B cell (primary cell): ENCODE measurements around the gene SIAH2. TPM values are rescaled to one million over a fixed set of nuclear protein-coding genes. Genes with fewer than 3 reads are reported as not detected.

ENCODE experiments used
- ATAC-seq: fragments of 200-7000 bp; cut with Tn5 transposase; one replicate; pipeline ENCODE4 v1.10.0; 2021; ENCODE audit warnings: low read depth, mild to moderate bottlenecking, moderate number of reproducible peaks, moderate library complexity
- CTCF ChIA-PET: fragments of 350-600 bp; sonication (Branson Sonifier 250); formaldehyde crosslinking; loops from one replicate; lab custom pipeline; 2021; ENCODE audit warnings: antibody characterized with exemption, inconsistent platforms; lab: Charles Lee
- POLR2A ChIA-PET: fragments of 350-600 bp; sonication (Branson Sonifier 250); formaldehyde crosslinking; loops from one replicate; lab custom pipeline; 2021; ENCODE audit warnings: antibody characterized with exemption; lab: Charles Lee
- DNase-seq: peaks from one replicate; pipeline ENCODE4 v3.0.0; 2013
- H2AFZ ChIP-seq: 2 replicates; pipeline ENCODE4 v1.6.1; 2012; ENCODE audit warnings: mild to moderate bottlenecking, low read depth, low read length; ENCODE audit not compliant: insufficient read depth, poor library complexity, severe bottlenecking
- H3K27ac ChIP-seq, 2 donors: 1 replicate in 1 of 2; 2 replicates in 1 of 2; pipeline ENCODE4 v1.5.1; 2012 to 2013; ENCODE audit warnings: low read length in 2 of 2, mild to moderate bottlenecking in 2 of 2, moderate library complexity in 1 of 2
- H3K27me3 ChIP-seq, 4 experiments: fragments of 200-600 bp in 1 of 4; sonication (generic) in 1 of 4; replicated peaks in 1 of 4; 1 replicate in 2 of 4; 2 replicates in 2 of 4; pipeline versions ENCODE4 v1.6.1 to v1.7.0; 2013 to 2016; ENCODE audit warnings: low read length in 3 of 4, mild to moderate bottlenecking in 2 of 4, mixed read lengths in 1 of 4, moderate library complexity in 1 of 4; ENCODE audit not compliant: insufficient read depth in 4 of 4, control insufficient read depth in 3 of 4; ENCODE audit errors: control extremely low read depth in 1 of 4
- H3K36me3 ChIP-seq, 2 experiments: replicated peaks in 1 of 2; 1 replicate in 1 of 2; 2 replicates in 1 of 2; pipeline versions ENCODE4 v1.6.1 to v1.7.1; 2013; ENCODE audit warnings: low read length in 1 of 2; ENCODE audit not compliant: insufficient read depth in 2 of 2, control insufficient read depth in 1 of 2; ENCODE audit errors: control extremely low read depth in 1 of 2, extremely low read depth in 1 of 2
- H3K4me1 ChIP-seq, 2 donors: fragments of 200-600 bp in 1 of 2; sonication (generic) in 1 of 2; 1 replicate in 1 of 2; 2 replicates in 1 of 2; pipeline versions ENCODE4 v1.5.1 to v1.6.1; 2013 to 2017; ENCODE audit warnings: low read length in 2 of 2; ENCODE audit not compliant: control insufficient read depth in 2 of 2, insufficient read depth in 2 of 2
- H3K4me2 ChIP-seq: replicated peaks from 2 replicates; pipeline ENCODE3; 2012; ENCODE audit warnings: mild to moderate bottlenecking, low read depth, low read length; ENCODE audit not compliant: poor library complexity, severe bottlenecking
- H3K4me3 ChIP-seq, 5 experiments: fragments of 200-600 bp in 1 of 5; sonication (generic) in 1 of 5; 1 replicate in 3 of 5; 2 replicates in 2 of 5; pipeline versions ENCODE4 v1.5.1 to v1.7.0; 2011 to 2016; ENCODE audit warnings: low read length in 4 of 5, mild to moderate bottlenecking in 4 of 5, low read depth in 2 of 5, control low read depth in 1 of 5, moderate library complexity in 1 of 5; ENCODE audit not compliant: insufficient read depth in 1 of 5; ENCODE audit errors: control extremely low read depth in 1 of 5, extremely low read depth in 1 of 5
- H3K79me2 ChIP-seq: fragments of 200-600 bp; sonication (generic); one replicate; pipeline ENCODE4 v1.6.0; 2016; ENCODE audit warnings: low read length; ENCODE audit not compliant: control insufficient read depth, insufficient read depth
- H3K9ac ChIP-seq: fragments of 200-600 bp; sonication (generic); 2 replicates; pipeline ENCODE4 v1.6.1; 2017; ENCODE audit warnings: mild to moderate bottlenecking, low read length, moderate library complexity
- H3K9me3 ChIP-seq, 3 donors: one replicate each; pipeline versions ENCODE4 v1.6.1 to v1.7.1; 2013; ENCODE audit warnings: low read length in 2 of 3; ENCODE audit not compliant: control insufficient read depth in 2 of 3, insufficient read depth in 1 of 3; ENCODE audit errors: control extremely low read depth in 1 of 3
- H4K20me1 ChIP-seq: 2 replicates; pipeline ENCODE4 v1.6.0; 2012; ENCODE audit warnings: mild to moderate bottlenecking, low read length; ENCODE audit not compliant: insufficient read depth, control insufficient read depth, poor library complexity, severe bottlenecking
- H3K27ac Mint-ChIP-seq: one replicate; pipeline ENCODE4 v1.8.0; 2021; ENCODE audit warnings: mixed read lengths
- H3K27me3 Mint-ChIP-seq: one replicate; pipeline ENCODE4 v1.8.0; 2021; ENCODE audit warnings: mixed read lengths
- H3K4me1 Mint-ChIP-seq: one replicate; pipeline ENCODE4 v1.8.0; 2021; ENCODE audit warnings: mixed read lengths
- H3K4me3 Mint-ChIP-seq: one replicate; pipeline ENCODE4 v1.8.0; 2021; ENCODE audit warnings: mixed read lengths
- H3K9me3 Mint-ChIP-seq: one replicate; pipeline ENCODE4 v1.8.0; 2022; ENCODE audit warnings: mixed read lengths; ENCODE audit not compliant: insufficient read depth
- EZH2 ChIP-seq: IDR thresholded peaks from 2 replicates; pipeline ENCODE4 v1.6.1; 2012; ENCODE audit warnings: borderline replicate concordance, low read depth, mild to moderate bottlenecking, moderate library complexity, low read length; ENCODE audit not compliant: insufficient read depth, poor library complexity, severe bottlenecking
- whole genome bisulfite sequencing: methylation state at CpG from one replicate; pipeline ENCODE4 v1.1.5; 2013; ENCODE audit warnings: missing lambda C conversion rate; ENCODE audit not compliant: insufficient coverage; 5-methylcytosine and 5-hydroxymethylcytosine counted together
- intact Hi-C: fragments of 100-400 bp; cut with micrococcal nuclease; formaldehyde crosslinking; loops from one replicate; pipeline ENCODE4 v1.10.0; 2022
- polyA plus RNA-seq: library from polyadenylated mRNA; depleted of rRNA; stranded (reverse); fragments of >200 nt; gene quantifications from 2 replicates; pipeline ENCODE4 v1.2.3, GENCODE V29; 2012
- total RNA-seq, 2 donors: library from RNA; stranded (reverse); fragments of 120-200 nt in 1 of 2; gene quantifications; 1 replicate in 1 of 2; 2 replicates in 1 of 2; pipeline versions ENCODE4 v1.2.3 to v1.2.4, GENCODE V29; 2013 to 2022
- TF ChIP-seq, protein P1 (sequence below): fragments of 200-600 bp; IDR thresholded peaks from one replicate; pipeline ENCODE4 v1.8.0; 2022; ENCODE audit warnings: antibody characterized with exemption, mild to moderate bottlenecking

Gene SIAH2
- total and polyA plus RNA-seq, 2 donors (not counting 1 experiment from before 2014, with no cell fraction given): 22.3 to 83.4 TPM

DNA sequence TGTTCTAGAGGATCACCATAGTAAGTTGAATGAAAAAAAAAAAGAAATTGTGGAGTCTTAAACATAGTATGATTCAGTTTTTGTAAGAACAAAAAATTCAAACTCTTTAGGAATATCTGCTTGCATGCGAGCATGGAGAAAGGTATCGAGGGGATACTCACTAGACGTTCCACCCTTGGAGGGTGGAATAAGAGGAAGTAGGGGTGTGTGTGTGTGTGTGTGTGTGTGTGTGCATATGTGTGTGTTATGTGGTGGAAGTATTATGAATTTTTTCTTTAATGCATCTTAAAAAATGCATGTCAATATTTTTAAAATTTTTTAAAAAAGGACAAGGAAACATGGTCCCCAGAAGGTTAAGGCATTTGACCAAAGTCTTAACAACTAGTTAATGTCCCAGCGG, 26.5 kb upstream of the SIAH2 start:
- no peaks in the 10 kb centered on the region for H3K4me1 ChIP-seq
- ChIA-PET CTCF (interaction anchor here (2.2 kb wide), 1 partner anchor 75 kb away, joined by 8 read pairs; no protein-coding TSS in a partner anchor), POLR2A (no interaction called here)
- H3K9ac ChIP-seq: no peak overlapping the region
- Mint-ChIP-seq H3K27ac (no peak overlapping the region), H3K9me3 (no peaks in the 10 kb centered on the region), H3K27me3 (peaks cover 16% of the 10 kb centered on the region), H3K4me1 (peaks cover 6% of the 10 kb centered on the region), H3K4me3 (no peak overlapping the region)
- no peaks in the 10 kb centered on the region for H3K79me2 ChIP-seq
- no peak overlapping the region for H2AFZ ChIP-seq
- no peaks in the 10 kb centered on the region for H4K20me1 ChIP-seq
- intact Hi-C loops: no loop called here
- ATAC-seq (no peak), DNase-seq (no peak)
- H3K4me3 ChIP-seq: no peak overlapping the region
- no peak overlapping the region for H3K4me2 ChIP-seq
- no peaks in the 10 kb centered on the region for H3K36me3 ChIP-seq
- TF ChIP-seq, protein P1, sequence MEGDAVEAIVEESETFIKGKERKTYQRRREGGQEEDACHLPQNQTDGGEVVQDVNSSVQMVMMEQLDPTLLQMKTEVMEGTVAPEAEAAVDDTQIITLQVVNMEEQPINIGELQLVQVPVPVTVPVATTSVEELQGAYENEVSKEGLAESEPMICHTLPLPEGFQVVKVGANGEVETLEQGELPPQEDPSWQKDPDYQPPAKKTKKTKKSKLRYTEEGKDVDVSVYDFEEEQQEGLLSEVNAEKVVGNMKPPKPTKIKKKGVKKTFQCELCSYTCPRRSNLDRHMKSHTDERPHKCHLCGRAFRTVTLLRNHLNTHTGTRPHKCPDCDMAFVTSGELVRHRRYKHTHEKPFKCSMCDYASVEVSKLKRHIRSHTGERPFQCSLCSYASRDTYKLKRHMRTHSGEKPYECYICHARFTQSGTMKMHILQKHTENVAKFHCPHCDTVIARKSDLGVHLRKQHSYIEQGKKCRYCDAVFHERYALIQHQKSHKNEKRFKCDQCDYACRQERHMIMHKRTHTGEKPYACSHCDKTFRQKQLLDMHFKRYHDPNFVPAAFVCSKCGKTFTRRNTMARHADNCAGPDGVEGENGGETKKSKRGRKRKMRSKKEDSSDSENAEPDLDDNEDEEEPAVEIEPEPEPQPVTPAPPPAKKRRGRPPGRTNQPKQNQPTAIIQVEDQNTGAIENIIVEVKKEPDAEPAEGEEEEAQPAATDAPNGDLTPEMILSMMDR: no peak
- no peak for TF ChIP-seq EZH2
- H3K9me3 ChIP-seq: no peaks in the 10 kb centered on the region
- H3K27me3 ChIP-seq: peaks cover 0 to 5% (median 1%) of the 10 kb centered on the region in 4 experiments
- H3K27ac ChIP-seq: no peak overlapping the region
- 71% methylated on average over 3 of the region's 4 CpGs for WGBS

DNA sequence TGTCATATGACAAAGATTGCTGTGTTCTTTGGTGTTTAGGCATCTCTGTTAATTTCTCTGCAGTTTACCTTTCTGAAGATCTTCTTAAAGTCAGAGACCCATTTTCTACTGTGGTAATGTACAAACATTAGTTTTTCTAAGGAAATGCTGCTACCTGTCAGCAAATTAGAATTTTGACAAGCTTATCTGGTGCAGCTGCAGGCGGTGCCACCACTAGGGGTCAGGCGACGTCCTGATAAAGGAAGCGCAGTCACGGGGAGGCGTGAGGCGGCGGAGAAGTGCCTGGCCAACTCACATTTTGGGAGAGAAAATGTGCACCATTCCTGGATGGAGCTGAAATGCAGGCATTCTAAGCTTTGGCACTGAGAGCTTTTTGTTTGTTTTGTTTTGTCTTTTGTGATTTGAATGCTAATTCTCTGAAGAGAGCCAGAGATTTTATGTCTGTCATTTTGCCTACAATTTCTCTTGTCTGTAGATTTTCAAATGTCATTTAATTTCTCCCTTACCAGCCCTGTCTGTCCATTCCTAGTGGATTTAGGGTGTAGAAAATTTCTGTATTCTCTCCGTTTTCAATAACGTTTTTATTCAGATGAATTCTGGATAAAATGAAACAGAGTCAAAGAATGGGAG, 24.9 kb upstream of the SIAH2 start:
- H3K27me3 Mint-ChIP-seq: peaks cover 16% of the 10 kb centered on the region

More for the DNA sequence above, 24.9 kb upstream of the SIAH2 start:
- POLR2A ChIA-PET: no interaction called here
- DNase-seq (peak; percentile 81), ATAC-seq (peak; percentile 87)
- intact Hi-C loops: loop anchor here (1.0 to 2.0 kb wide), 4 partner anchors 21 to 357 kb away; no protein-coding TSS in a partner anchor
- peak overlapping the region; percentile 26 for H3K4me2 ChIP-seq
- no peak overlapping the region for H3K27ac Mint-ChIP-seq
- 4% methylated on average over 8 of the region's 10 CpGs for WGBS
- no peak overlapping the region for H3K27ac ChIP-seq
- H3K4me1 ChIP-seq: no peaks in the 10 kb centered on the region
- H3K9ac ChIP-seq: no peak overlapping the region
- peak overlapping the region in 1 of 5 experiments; percentile 17 for H3K4me3 ChIP-seq
- no peaks in the 10 kb centered on the region for H3K36me3 ChIP-seq
- H3K27me3 ChIP-seq: peaks cover 0 to 5% (median 1%) of the 10 kb centered on the region in 4 experiments
- CTCF ChIA-PET: interaction anchor here (0.5 to 3.6 kb wide), 34 partner anchors 8 to 1640 kb away, joined by 3 to 20 read pairs (median 4); partner anchors contain the start of gene SIAH2
- no peaks in the 10 kb centered on the region for H4K20me1 ChIP-seq
- TF ChIP-seq, protein P1: peak; percentile 95
- TF ChIP-seq EZH2: no peak
- H3K4me3 Mint-ChIP-seq: no peak overlapping the region
- H3K79me2 ChIP-seq: no peaks in the 10 kb centered on the region
- peaks cover 6% of the 10 kb centered on the region for H3K4me1 Mint-ChIP-seq
- H3K9me3 Mint-ChIP-seq: no peaks in the 10 kb centered on the region
- H2AFZ ChIP-seq: peak overlapping the region; percentile 73
- no peaks in the 10 kb centered on the region for H3K9me3 ChIP-seq
